Measurements from ENCODE around the gene CCDC184. TPM values are rescaled to one million over a fixed set of nuclear protein-coding genes. Genes with fewer than 3 reads are reported as not detected.
A peak's percentile ranks its signal among the peaks of the same experiment; 100 is the strongest.
"Not testable (repeated sequence)": the region's sequence is repeated elsewhere in the genome, so short reads cannot be mapped to it uniquely, and the experiment has no call there.

CCDC184 gene
- polyA plus RNA-seq (ENCODE audit: insufficient read length), result 0.25 TPM
- long read RNA-seq, donor 1, partial matches to known transcripts, result 0 of 1 reads
- long read RNA-seq, donor 1, other reads (novel, unspliced or antisense), result 0 of 1 reads
- long read RNA-seq, donor 2, partial matches to known transcripts, result 0 of 1 reads
- long read RNA-seq, donor 2, other reads (novel, unspliced or antisense), result 0 of 1 reads
- long read RNA-seq, donor 3, result 0 reads
- long read RNA-seq, donor 4, partial matches to known transcripts, result 0 of 2 reads
- long read RNA-seq, donor 4, other reads (novel, unspliced or antisense), result 0 of 2 reads
- long read RNA-seq, donor 5, result 0 reads
- long read RNA-seq, donor 6, partial matches to known transcripts, result 0 of 1 reads
- long read RNA-seq, donor 6, other reads (novel, unspliced or antisense), result 0 of 1 reads
- long read RNA-seq, donor 7, result 0 reads
- long read RNA-seq, donor 8, result 0 reads

DNA sequence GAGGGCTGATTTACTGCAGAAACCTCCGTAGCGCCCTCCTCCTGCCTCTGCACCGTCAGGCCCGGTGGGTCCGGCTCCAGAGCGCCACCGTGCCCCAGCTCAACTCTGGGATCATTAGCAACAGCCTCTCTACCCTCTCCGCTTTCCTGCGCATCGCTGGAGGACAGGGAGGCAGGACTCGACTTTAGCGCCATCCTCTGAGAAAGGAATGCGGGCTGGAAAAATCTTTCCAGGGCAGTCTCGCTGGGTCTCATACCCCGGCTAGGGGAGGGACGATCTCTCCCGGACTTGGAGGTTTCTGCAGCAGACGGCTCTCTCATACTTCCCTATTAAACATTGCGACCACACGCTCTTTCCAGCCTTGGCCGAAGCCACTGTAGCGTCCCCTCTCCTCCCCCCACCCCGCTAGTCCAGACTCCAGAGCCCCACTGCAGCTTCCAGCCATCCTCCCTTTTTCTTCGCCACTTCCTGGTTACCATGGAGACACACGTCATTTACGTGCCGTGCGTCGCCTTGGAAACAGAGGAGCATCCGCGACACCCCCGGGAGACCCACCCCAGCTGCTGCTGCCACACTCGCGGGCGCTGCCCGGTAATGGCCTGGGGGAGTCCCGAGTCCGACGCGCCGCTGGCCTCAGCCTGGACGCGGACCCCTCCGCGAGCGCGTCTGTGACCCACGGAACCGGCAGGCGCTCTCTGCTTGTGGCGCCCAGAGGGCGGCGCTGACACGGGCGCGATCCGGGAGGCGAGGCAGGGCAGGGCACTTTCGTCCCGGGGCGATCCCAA is at the start of gene CCDC184:
CCDC184 (plus strand) TSS at position 554 of the 785 bp plus-strand sequence. CDS start 479 bp downstream, outside the sequence.
- peak; percentile 80 for DNase-seq

DNA sequence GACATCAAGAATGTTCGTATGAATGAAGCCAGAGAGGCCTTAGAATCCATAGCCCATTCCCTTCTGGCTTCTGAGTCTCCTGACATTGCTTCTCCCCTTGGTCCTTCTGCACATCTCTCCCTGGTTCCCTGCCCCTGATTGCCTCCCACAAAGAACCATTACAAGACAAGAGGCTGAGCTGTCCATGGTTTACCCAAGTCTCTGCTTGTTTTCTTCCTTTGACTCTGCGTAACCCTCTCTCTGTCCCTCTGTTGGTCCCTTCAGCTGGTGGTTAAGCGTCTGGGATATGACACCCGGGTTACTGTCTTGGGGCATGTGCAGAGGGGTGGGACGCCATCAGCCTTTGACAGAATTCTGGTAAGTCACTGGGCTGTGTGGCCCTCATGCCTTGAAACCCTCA is 48.4 kb upstream of the CCDC184 start:
- no peak for DNase-seq

DNA sequence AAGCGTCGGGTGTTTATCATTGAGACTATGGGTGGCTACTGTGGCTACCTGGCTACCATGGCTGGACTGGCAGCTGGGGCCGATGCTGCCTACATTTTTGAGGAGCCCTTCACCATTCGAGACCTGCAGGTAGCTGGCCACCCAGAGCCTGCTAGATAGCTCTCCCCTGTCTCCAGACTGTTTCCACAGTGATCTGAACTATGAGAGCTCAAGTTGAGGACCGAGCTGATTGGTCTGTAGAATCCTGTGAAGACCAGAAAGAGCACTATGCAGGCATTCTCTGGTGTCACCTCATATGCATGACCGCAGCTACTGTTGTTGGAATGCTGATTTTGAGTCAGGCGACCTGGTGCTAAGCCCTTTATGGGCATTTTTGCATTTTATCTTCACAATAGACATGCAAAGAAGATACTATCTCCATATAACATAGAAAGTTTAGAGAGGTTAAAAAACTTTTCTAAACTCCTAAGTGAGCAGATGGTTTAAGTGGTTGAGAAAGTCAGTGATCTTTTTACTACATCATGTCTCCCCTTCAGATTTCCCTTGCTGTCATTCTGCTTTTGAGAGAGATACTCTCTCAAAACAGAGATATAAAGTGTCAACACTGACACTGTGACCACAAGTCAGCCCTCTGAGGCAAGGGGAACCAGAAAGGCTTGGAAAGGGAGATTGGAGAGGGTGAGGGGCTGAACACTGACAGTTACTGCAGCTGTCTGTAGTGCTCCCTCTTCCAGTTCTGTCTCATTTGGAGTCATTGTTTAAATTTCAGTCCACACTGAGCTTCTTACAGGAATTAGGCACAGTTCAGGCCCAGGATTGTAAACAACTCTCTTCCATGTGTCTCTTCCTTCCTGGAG is 40.4 kb upstream of the CCDC184 start:
- no peak for DNase-seq

DNA sequence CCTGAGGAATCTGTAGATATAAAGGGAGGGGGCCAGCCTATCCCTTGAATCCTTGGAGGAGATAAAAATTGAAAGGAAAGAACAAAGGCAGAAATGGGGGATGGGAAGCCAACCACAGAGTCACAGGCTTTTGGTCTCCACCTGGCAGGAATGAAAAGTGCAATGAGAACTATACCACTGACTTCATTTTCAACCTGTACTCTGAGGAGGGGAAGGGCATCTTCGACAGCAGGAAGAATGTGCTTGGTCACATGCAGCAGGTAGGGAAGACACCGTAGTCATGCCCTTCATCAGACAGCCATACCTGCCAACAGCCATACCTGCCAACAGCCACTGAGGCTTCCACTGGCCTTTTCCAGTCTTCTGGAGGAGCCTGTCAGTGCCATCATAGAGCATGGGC is 39.5 kb upstream of the CCDC184 start:
- DNase-seq, result no peak

DNA sequence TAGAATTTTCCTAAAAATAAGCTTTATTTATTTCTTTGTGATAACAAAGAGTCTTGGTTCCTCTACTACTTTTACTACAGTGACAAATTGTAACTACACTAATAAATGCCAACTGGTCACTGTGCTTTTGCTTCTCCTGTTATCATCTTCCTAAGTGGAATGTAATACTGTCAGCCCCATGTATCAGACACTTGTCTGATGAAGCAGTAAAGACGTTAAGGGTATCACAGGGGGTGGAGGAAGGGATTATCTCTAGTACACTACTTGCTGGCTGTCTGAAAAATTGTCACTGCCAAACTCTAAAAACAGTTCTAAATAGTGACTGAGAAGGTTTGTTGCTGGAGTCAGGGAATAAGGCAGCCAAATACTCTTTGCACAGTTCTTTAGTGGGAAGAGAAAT is 37.5 kb upstream of the CCDC184 start:
- no peak for DNase-seq

DNA sequence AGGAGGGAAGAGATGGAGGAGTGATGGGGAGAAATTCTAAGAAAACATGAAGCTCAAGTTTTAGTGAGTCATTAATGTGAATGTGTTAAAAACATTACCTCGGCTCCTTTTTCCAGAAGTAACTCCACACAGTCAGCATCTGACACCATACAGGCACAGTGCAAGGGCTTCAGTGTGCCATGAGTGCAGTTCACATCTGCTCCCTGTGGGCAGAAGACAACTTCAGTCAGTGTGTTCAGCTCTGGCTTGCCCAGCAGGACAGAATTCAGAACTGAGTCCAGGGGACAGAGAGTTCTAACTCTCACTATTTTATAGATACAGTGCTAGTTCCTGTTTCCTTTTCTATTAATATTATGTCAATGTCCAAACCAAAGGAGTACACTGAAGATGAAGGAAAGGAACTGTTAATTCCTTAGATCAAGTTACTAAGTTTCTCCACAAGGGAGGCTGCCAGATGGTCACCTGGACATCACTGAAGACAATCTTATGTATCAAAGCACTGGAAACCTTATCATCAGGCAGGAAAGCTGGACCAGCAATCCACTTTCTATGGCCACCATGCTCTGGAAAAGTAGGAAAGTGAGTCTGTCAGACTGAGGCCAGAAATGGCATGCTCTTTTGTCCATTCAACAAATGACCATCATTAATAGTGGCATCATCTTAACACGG is 32.2 kb upstream of the CCDC184 start:
- DNase-seq, result no peak

DNA sequence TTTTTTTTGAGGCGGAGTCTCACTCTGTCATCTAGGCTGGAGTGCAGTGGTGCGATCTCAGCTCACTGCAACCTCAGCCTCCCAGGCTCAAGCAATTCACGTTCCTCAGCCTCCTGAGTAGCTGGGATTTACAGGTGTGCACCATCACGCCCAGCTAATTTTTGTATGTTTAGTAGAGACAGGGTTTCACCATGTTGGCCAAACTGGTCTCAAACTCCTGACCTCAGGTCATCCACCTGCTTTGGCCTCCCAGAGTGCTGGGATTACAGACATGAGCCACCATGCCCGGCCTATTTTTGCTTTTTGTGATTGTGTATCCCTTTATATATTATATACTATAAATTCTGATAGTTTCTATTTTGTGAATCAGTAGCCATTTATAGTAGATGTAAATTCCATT is 27.7 kb upstream of the CCDC184 start:
- not testable (repeated sequence) for DNase-seq

DNA sequence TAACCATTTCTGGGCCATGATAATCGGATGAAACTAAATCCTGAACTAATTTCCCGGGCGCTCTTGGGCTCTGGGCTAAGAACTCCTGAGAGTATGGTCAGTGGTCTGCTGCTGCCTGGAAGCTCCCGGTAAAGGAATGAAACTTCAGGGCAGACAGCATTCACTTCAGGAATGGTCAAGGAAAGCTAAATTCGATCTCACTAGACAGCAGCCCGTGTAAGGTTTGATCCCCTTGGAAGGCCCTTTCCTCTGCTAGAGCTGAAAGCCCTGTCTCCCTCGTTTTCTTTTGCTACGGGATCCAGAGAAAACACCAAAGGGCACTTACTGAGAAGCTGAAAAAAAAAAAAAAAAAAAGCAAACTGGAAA is 26.8 kb upstream of the CCDC184 start:
- no peak for DNase-seq

DNA sequence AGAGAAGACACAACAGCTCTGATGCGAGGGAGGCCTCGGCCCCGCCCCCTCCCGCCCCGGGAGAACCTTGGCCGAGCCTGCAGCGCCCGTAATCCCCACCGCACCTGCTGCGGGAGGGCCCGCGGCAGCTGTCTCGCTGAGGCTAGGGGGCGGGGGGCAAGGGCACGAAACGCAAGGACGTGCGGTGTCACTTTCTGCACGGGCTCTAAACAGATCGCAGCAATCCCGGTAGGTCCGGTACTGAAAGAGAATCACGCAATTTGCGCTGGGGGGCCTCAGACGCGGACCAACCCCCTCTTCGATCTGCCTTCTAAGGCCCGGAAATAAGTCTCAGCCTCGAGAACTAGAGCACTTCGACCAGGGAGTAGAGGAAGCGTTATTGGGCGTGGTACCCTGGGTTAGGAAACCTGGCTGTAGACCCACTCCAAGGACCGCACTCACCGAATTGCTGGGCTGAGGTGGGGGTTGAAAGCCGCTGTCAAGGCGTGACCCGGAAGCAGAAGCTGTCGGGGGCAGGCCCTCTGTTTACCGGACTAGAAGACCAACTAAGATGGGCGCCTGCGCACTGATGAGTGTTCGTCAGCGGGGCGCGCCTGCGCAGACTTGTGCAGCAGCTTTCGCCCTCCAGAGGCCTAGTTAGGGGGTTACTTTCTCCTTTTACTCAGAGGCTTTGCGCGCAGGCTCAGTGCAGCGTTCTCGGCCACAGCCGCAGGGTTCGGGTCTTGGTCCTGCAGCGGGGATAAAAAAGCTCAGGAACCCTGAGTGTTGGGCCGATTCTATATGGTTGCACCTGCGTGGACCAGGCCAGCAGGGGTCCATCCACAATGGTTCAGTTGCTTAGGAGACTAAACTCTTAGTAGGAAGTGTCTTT is 26.2 kb upstream of the CCDC184 start, which contains the start of gene ASB8:
ASB8 (minus strand) TSS at position 498 of the 871 bp plus-strand sequence. CDS start 4,019 bp downstream, outside the sequence.
- peak; percentile 99 for DNase-seq

DNA sequence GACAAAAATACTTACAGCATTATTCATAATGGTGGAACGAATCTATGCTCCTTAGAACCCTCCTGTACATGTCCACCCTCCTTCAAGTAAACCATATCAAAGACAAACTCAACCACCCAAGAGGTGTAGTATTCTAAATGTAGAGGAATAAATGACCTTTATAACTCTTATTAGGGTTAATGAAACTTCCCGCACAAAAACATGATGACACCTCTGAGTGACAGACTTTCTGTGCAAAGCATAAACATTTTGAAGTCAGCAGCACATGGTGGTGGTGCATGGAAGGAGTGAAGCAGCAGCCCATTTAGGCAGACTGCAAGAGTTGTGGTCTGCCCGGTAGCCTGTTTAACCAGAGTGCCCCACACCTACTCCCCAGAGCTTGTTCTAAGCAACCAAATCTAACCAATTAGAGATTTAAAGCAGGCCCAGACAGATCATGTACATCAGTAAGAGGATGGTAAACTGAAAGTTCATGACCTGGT is 25.5 kb upstream of the CCDC184 start:
- no peak for DNase-seq

DNA sequence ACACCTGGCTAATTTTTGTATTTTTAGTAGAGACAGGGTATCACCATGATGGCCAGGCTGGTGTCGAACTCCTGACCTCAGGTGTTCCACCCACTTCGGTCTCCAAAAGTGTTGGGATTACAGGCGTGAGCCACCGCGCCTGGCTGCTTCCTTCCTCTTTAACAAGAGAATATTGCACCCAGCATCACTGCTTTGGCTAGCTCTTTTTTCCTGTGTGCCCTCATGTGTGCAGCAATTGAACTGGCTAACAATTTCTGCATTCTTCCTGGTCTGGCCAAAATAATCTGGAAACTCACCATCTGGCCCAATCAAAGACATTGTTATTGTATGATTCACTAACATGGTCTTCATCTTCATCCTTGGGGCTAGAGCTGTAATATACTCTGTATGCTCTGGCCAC is 23.4 kb upstream of the CCDC184 start:
- DNase-seq, result no peak

DNA sequence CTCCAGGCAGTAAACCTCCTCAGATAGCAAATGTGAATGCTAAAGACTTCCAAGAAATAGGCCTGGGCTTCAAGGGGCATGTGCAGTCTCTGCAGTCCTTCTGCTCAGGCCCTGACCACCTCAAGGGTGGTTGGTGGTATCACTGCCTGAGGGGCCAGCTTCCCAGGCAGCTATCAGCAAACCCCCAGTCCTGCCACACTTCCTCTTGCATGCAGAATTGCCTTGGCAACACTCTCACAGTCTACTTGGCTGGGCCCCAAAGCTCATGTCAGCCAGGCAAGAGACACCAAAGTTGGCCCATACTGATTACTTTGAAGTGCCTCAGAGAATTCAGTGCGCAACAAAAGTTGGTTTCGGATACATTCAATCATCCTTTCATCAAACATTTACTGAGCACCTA is 22.6 kb upstream of the CCDC184 start:
- DNase-seq, result no peak

DNA sequence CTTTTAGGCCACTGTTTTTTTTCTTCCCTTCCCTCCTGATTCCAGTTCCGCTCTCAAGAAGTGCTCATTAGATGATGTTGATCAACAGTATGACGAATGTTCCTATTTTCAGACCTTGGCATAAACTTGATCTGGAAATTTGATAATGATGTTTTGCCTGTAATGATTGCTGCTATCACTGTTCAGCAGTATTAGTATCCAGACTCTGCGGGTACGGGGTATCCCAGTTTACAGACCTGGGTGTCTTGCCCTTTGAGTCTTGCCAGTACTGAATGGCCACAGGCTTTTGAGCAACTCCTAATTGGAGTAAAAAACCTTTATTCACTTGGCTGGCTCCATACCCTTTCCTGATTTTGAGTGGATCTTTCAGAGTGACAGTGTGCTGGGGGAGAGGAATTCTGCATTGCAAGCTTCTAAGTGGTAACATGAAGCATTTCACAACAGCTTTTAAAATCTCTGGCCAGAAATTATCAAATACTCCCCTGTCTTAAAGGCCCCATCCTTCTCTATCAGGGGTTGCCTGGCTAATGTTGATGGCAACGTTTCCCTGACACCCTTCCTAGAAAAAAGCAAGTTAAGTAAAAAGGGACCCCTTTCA is 20.2 kb upstream of the CCDC184 start:
- no peak for DNase-seq

DNA sequence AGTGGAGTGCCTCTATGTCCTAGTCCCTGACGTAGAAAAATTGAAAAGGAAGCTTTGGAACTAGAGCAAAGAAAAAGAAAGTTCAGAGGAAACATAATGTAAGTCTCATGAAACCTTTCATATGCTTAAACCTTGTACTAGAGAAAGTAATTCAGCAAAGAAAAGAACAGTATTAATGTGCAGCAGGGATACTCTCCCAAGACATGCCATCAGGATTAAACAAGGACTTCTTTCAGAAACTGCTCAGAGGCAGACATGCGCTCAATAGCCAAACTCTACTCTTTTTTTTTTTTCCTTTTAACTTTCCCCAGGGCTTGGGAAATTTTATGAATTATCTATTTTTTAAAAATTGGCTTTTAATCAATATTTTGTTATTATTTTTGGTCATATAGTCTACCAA is 19.0 kb upstream of the CCDC184 start:
- DNase-seq, result no peak

DNA sequence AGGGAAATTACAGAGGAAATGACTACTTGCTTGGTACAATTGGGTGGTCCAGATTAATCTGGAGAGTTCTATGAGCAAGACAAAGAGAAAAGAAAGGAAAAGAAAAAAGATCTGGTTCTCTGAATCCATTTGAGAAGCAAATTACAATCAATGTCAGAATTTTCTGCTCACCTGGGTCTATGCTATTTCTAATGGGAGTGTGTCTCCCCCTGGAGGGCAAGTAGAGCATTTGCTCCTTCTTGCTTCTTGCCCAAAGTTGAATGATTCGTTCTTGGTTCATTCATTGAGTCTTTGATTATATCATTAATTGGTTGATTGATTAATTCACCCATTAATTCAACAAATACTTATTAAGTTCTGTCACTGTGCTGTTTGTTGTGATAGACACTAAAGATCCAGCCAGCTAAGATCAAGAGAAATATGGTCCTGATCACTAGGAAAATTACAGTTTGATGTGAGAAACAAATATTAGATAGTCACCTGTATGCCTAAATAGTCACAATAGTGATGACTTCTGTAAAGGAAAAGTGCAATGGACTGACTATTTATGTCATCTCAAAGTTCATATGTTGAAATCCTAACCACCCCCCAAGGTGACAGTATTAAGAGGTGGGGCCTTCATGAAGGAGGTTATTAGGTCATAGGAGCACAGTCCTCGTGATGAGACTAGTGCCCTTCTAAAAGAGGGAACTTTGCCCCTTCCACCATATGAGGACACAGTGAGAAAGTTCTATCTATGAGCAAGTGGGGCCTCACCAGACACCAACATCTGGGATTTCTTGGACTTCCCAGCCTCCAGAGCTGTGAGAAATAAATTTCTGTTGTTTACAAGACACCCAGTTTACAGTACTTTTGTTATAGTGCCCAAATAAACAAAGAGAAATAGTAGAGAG is 18.1 kb upstream of the CCDC184 start:
- no peak for DNase-seq

DNA sequence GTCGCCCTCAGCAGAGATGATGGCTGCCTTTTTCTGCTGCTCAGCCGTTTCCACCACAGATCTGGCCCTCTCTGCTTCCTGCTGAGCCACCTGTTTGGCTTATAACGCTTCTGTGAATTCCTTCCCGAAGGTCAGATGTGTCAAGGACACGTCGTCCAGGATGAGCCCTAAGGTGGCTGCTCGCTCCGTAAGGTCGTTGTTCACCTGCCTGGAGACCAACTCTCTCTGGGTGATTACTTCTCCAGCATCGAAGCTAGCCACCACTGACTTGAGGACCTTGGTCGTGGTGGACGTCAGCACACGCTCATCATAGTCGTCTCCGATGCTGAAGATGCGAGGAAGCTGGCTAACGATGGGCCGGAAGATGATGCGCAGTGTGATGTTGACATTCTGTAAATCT is 14.4 kb upstream of the CCDC184 start:
- no peak for DNase-seq

DNA sequence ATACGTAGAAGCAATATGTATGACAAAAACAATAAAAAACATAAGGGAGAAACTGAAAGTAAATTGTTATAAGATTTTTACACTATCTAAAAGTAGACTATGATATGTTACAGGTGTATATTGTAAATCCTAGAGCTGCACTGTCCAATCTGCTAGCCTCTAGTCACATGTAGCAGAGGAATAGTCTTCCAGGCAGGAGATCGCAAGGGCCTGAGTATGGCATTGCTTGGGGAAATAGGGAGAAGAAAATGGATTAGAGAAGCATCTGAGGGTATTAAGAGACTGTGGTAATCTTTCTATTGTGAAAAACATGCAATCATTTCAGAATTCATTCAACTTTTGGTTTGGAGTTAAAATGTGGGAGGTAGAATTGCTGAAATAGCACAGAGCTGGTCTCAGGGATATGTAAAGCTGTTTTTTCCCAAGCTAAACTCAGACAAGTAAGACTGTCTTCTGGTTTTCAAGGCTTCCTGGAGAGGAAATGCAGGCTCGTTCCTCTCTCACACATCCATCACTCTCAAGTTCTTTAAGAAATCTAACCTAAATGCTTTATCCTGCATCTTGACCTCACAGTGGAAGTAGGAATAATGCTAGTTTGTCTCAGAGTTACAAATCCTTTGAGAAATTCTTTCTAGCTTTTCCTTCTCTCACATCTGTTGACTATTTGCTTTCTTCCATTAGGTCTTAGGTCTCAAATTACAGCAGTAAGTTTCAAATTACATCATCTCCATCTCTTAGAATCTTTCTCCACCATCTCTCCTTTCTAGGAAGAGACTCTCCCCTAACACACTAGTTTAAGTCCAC is 7.6 kb upstream of the CCDC184 start:
- DNase-seq, result no peak

DNA sequence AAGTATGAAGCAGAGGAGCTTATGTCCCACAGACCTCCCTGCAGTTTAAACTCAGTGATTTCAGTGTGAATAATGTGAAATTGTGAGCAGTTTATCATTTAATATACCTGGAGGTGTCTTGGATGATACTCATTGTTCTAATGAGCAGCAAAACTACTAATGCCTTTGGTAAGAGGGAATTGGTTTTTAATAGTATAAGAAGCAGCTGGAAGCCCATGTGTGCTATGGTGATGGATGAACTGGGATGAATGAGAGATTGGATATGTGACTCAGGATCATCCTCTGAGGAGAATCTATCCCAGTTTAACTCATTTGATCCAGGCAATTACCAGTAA is 7.1 kb upstream of the CCDC184 start:
- DNase-seq, result no peak

Data from left kidney (tissue), 8 donors.